GM19240 (cell line): ENCODE measurements around the gene FFAR1.
"Not testable (repeated sequence)": the region's sequence is repeated elsewhere in the genome, so short reads cannot be mapped to it uniquely, and the experiment has no call there.

Experiments used
- DNase-seq: peaks from one replicate; pipeline ENCODE4 v3.0.0; 2011; ENCODE audit warnings: low spot score; ENCODE audit not compliant: insufficient read length

FFAR1 gene

GRCh38 chr19:35360081-35360480 is 12.4 kb downstream of the FFAR1 start:
- not testable (repeated sequence) for DNase-seq

GRCh38 chr19:35360880-35361420 is 13.2 kb downstream of the FFAR1 start:
- DNase-seq: no peak

- DNase-seq: no peak
These were observed 14.7 kb downstream of the FFAR1 start for GRCh38 chr19:35362261-35363000.

GRCh38 chr19:35363001-35363590 is 15.4 kb downstream of the FFAR1 start:
- DNase-seq: no peak

GRCh38 chr19:35363711-35364425 is 16.2 kb downstream of the FFAR1 start:
- no peak for DNase-seq

GRCh38 chr19:35365303-35365702 is 17.6 kb downstream of the FFAR1 start:
- no peak for DNase-seq

- no peak for DNase-seq
These were observed 20.7 kb downstream of the FFAR1 start for GRCh38 chr19:35368378-35368777.

GRCh38 chr19:35369522-35369921 is 21.8 kb downstream of the FFAR1 start:
- no peak for DNase-seq

- no peak for DNase-seq
These were observed 23.0 kb downstream of the FFAR1 start, which contains the start of gene GPR42 for GRCh38 chr19:35370722-35371121. GPR42 (plus strand) TSS chr19:35371068; CDS start chr19:35371360, 292 bp downstream.

- no peak for DNase-seq
These were observed 25.8 kb downstream of the FFAR1 start for GRCh38 chr19:35373492-35373891.

GRCh38 chr19:35374031-35374430 is 26.3 kb downstream of the FFAR1 start:
- DNase-seq: not testable (repeated sequence)

GRCh38 chr19:35375505-35376307 is 28.0 kb downstream of the FFAR1 start:
- DNase-seq: no peak

- no peak for DNase-seq
These were observed 30.0 kb downstream of the FFAR1 start for GRCh38 chr19:35377656-35378055.

GRCh38 chr19:35378356-35378755 is 30.7 kb downstream of the FFAR1 start:
- no peak for DNase-seq

- DNase-seq: not testable (repeated sequence)
These were observed 31.8 kb downstream of the FFAR1 start for GRCh38 chr19:35379545-35379944.

- no peak for DNase-seq
These were observed 32.3 kb downstream of the FFAR1 start for GRCh38 chr19:35379992-35380391.

GRCh38 chr19:35380450-35381124 is 32.9 kb downstream of the FFAR1 start:
- no peak for DNase-seq

GRCh38 chr19:35381318-35381717 is 33.6 kb downstream of the FFAR1 start:
- DNase-seq: no peak

- DNase-seq: no peak
These were observed 34.2 kb downstream of the FFAR1 start for GRCh38 chr19:35381926-35382325.

GRCh38 chr19:35383536-35383935 is 35.8 kb downstream of the FFAR1 start:
- no peak for DNase-seq
